NB4 (cell line): Measurements from ENCODE around the gene NRG3.

Source experiments
- CTCF ChIP-seq: IDR thresholded peaks from one replicate; pipeline ENCODE4 v1.5.1; 2012; ENCODE audit warnings: low read depth, low read length
- POLR2A ChIP-seq: IDR thresholded peaks from 2 replicates; pipeline ENCODE4 v1.6.1; 2011; ENCODE audit warnings: mild to moderate bottlenecking; ENCODE audit not compliant: insufficient read length; ENCODE audit errors: extremely low read depth

- TF ChIP-seq CTCF (no peak), POLR2A (no peak)
Observed at GRCh38 chr10:81961451-81962184, 86.6 kb downstream of the NRG3 start.
